AG08395 (cell line): Measurements from ENCODE around the gene GGT1.
"Not testable (repeated sequence)": the region's sequence is repeated elsewhere in the genome, so short reads cannot be mapped to it uniquely, and the experiment has no call there.

Source experiments
- DNase-seq: peaks from one replicate; pipeline ENCODE4 v3.0.0; 2012; ENCODE audit warnings: mixed read lengths, low spot score

The GGT1 gene

GRCh38 chr22:24602847-24603769 is at the start of gene GGT1:
Gene GGT1, plus strand, starts transcription at chr22:24603193. Its CDS starts 7,889 bp downstream, at chr22:24611082.
- DNase-seq: not testable (repeated sequence)

- no peak for DNase-seq
Observed at GRCh38 chr22:24553597-24554312, 49.2 kb upstream of the GGT1 start.

- DNase-seq: peak; percentile 25
Observed at GRCh38 chr22:24554313-24555164, 48.5 kb upstream of the GGT1 start, which contains the start of gene GUCD1. Gene GUCD1, minus strand, starts transcription at chr22:24555138. Its CDS starts 147 bp downstream, at chr22:24554991.

GRCh38 chr22:24555165-24556039 is 47.6 kb upstream of the GGT1 start, which contains the start of gene SNRPD3:
Gene SNRPD3, plus strand, starts transcription at chr22:24555999. Its CDS starts 1,676 bp downstream, at chr22:24557675.
- DNase-seq: peak; percentile 100

GRCh38 chr22:24559471-24559870 is 43.5 kb upstream of the GGT1 start:
- DNase-seq: no peak

GRCh38 chr22:24563246-24563645 is 39.7 kb upstream of the GGT1 start:
- DNase-seq: no peak

GRCh38 chr22:24564376-24565058 is 38.5 kb upstream of the GGT1 start:
- DNase-seq: no peak

- DNase-seq: no peak
Observed at GRCh38 chr22:24565077-24565476, 37.9 kb upstream of the GGT1 start.

GRCh38 chr22:24566899-24567511 is 36.0 kb upstream of the GGT1 start:
- no peak for DNase-seq

GRCh38 chr22:24567668-24568067 is 35.3 kb upstream of the GGT1 start:
- DNase-seq: no peak

GRCh38 chr22:24571266-24571665 is 31.7 kb upstream of the GGT1 start:
- no peak for DNase-seq

- DNase-seq: no peak
Observed at GRCh38 chr22:24576778-24577177, 26.2 kb upstream of the GGT1 start.

GRCh38 chr22:24578355-24579257 is 24.4 kb upstream of the GGT1 start:
- peak; percentile 35 for DNase-seq

GRCh38 chr22:24579258-24579601 is 23.8 kb upstream of the GGT1 start:
- no peak for DNase-seq

- DNase-seq: peak; percentile 71
Observed at GRCh38 chr22:24580276-24580675, 22.7 kb upstream of the GGT1 start.

- DNase-seq: no peak
Observed at GRCh38 chr22:24582056-24582814, 20.8 kb upstream of the GGT1 start.

GRCh38 chr22:24583221-24584165 is 19.5 kb upstream of the GGT1 start:
- no peak for DNase-seq
